Fibroblast of villous mesenchyme (primary cell): ENCODE results near the gene CYP27C1. TPM values are rescaled to one million over a fixed set of nuclear protein-coding genes. Genes with fewer than 3 reads are reported as not detected.
"Not testable (repeated sequence)": the region's sequence is repeated elsewhere in the genome, so short reads cannot be mapped to it uniquely, and the experiment has no call there.

Experiments used
- DNase-seq: peaks from one replicate; pipeline ENCODE4 v3.0.0-alpha.2; 2010; ENCODE audit warnings: low read depth
- H3K4me3 ChIP-seq: 2 replicates; pipeline ENCODE4 v1.5.1; 2011; ENCODE audit warnings: low read depth, mild to moderate bottlenecking, low read length
- CTCF ChIP-seq: IDR thresholded peaks from 2 replicates; pipeline ENCODE4 v1.5.1; 2012; ENCODE audit warnings: low read depth, mild to moderate bottlenecking, low read length; ENCODE audit not compliant: insufficient read depth
- total RNA-seq: library from RNA; depleted of rRNA; stranded (reverse); fragments of >200 nt; gene quantifications from 2 replicates; pipeline ENCODE4 v1.2.3, GENCODE V29; 2012

CYP27C1 gene
- total RNA-seq, 1 donor, result under 0.01 TPM

- TF ChIP-seq CTCF, result no peak
- H3K4me3 ChIP-seq, result no peak overlapping the region
- DNase-seq, result no peak
Observed at GRCh38 chr2:127163921-127164320, 56.2 kb downstream of the CYP27C1 start.

GRCh38 chr2:127163090-127163406 lies 57.1 kb downstream of the CYP27C1 start:
- not testable (repeated sequence) for H3K4me3 ChIP-seq, DNase-seq

- DNase-seq, result no peak
- no peak overlapping the region for H3K4me3 ChIP-seq
- TF ChIP-seq CTCF, result no peak
Observed at GRCh38 chr2:127162261-127163089, 57.6 kb downstream of the CYP27C1 start.

- DNase-seq, result no peak
- no peak overlapping the region for H3K4me3 ChIP-seq
- no peak for TF ChIP-seq CTCF
Observed at GRCh38 chr2:127161176-127162136, 58.6 kb downstream of the CYP27C1 start.

GRCh38 chr2:127160676-127161075 lies 59.4 kb downstream of the CYP27C1 start:
- DNase-seq, result no peak
- H3K4me3 ChIP-seq, result no peak overlapping the region
- no peak for TF ChIP-seq CTCF

- H3K4me3 ChIP-seq, result no peak overlapping the region
- TF ChIP-seq CTCF, result no peak
- no peak for DNase-seq
Observed at GRCh38 chr2:127159543-127159942, 60.6 kb downstream of the CYP27C1 start.

GRCh38 chr2:127158614-127159290 lies 61.3 kb downstream of the CYP27C1 start:
- DNase-seq, result no peak
- H3K4me3 ChIP-seq, result no peak overlapping the region
- no peak for TF ChIP-seq CTCF
